DND-41 (cell line): ENCODE results near the gene PHRF1.

ENCODE experiments used
- ATAC-seq: fragments of 200-7000 bp; cut with Tn5 transposase; 3 replicates; pipeline ENCODE4 v1.9.1; 2021; ENCODE audit warnings: low read depth; ENCODE audit not compliant: insufficient read depth
- DNase-seq: peaks from one replicate; pipeline ENCODE4 v3.0.0-alpha.2; 2020
- H2AFZ ChIP-seq: 2 replicates; pipeline ENCODE4 v1.6.0; 2012; ENCODE audit warnings: low read depth, low read length
- H3K27ac ChIP-seq: 2 replicates; pipeline ENCODE4 v1.5.1; 2012; ENCODE audit warnings: low read length, inconsistent platforms
- H3K27me3 ChIP-seq: fragments of 200-600 bp; sonication (generic); 2 replicates; pipeline ENCODE4 v1.6.0; 2012; ENCODE audit warnings: low read length, mild to moderate bottlenecking, inconsistent platforms; ENCODE audit not compliant: insufficient read depth, poor library complexity
- H3K36me3 ChIP-seq: 2 replicates; pipeline ENCODE4 v1.5.1; 2012; ENCODE audit warnings: low read length, inconsistent platforms; ENCODE audit not compliant: insufficient read depth
- H3K4me1 ChIP-seq: 2 replicates; pipeline ENCODE4 v1.5.1; 2012; ENCODE audit warnings: mild to moderate bottlenecking, low read length; ENCODE audit not compliant: insufficient read depth
- H3K4me2 ChIP-seq: 2 replicates; pipeline ENCODE4 v1.6.0; 2012; ENCODE audit warnings: mild to moderate bottlenecking, moderate library complexity, low read length, inconsistent platforms; ENCODE audit not compliant: insufficient read depth
- H3K4me3 ChIP-seq, 2 experiments: fragments of 200-600 bp in 1 of 2; shearing (Covaris generic) in 1 of 2; 2 replicates each; pipeline ENCODE4 v1.5.1; 2012 to 2016; ENCODE audit warnings: inconsistent platforms in 2 of 2, low read length in 2 of 2, mild to moderate bottlenecking in 2 of 2, low read depth in 1 of 2, moderate library complexity in 1 of 2
- H3K79me2 ChIP-seq: 2 replicates; pipeline ENCODE4 v1.6.0; 2012; ENCODE audit warnings: low read length, inconsistent platforms; ENCODE audit not compliant: insufficient read depth
- H3K9ac ChIP-seq: 2 replicates; pipeline ENCODE4 v1.6.0; 2012; ENCODE audit warnings: low read depth, mild to moderate bottlenecking, inconsistent platforms, low read length, moderate library complexity
- H3K9me3 ChIP-seq: 2 replicates; pipeline ENCODE4 v1.5.1; 2012; ENCODE audit warnings: low read length, moderate library complexity, mild to moderate bottlenecking, inconsistent platforms; ENCODE audit not compliant: insufficient read depth, severe bottlenecking
- H4K20me1 ChIP-seq: 2 replicates; pipeline ENCODE4 v1.6.0; 2012; ENCODE audit warnings: low read length; ENCODE audit not compliant: insufficient read depth
- CTCF ChIP-seq: IDR thresholded peaks from 2 replicates; pipeline ENCODE4 v1.5.1; 2012; ENCODE audit warnings: borderline replicate concordance, low read length, moderate library complexity, mild to moderate bottlenecking; ENCODE audit not compliant: poor library complexity, severe bottlenecking; ENCODE audit errors: extremely low read depth
- EZH2 ChIP-seq: IDR thresholded peaks from 3 replicates; pipeline ENCODE4 v1.6.1; 2012; ENCODE audit warnings: borderline replicate concordance, low read depth, mild to moderate bottlenecking, moderate library complexity, low read length, inconsistent platforms; ENCODE audit not compliant: severe bottlenecking

Gene PHRF1

DNA sequence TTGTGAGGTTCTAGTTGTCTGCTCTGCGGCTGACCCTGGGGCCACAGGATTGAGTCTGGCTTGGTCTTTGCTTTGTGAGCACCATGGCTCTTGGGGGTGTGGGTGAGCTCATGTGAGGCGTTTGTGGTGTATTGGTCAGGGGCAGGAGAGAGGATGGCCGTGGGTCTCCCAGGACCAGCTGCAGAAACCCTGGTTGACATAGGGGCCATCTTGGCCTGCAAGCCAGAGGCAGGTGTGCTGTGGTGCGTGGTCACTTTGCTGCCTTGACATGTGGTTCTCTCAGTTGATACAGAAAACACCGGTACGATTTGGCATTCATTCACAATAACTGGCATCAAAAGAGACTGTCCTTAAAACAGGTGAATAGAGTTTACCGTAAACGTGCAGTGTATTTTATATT lies 11.3 kb downstream of the PHRF1 start:
- Histone ChIP-seq H3K27me3 (no peaks in the 10 kb centered on the region), H4K20me1 (peaks cover 61% of the 10 kb centered on the region), H3K79me2 (peaks cover 68% of the 10 kb centered on the region), H3K4me3 (no peak overlapping the region), H3K4me1 (no peaks in the 10 kb centered on the region), H3K36me3 (peaks cover 85% of the 10 kb centered on the region), H2AFZ (no peak overlapping the region), H3K4me2 (no peak overlapping the region), H3K9ac (no peak overlapping the region), H3K9me3 (no peaks in the 10 kb centered on the region), H3K27ac (no peak overlapping the region)
- ATAC-seq (no peak), DNase-seq (no peak)
- no peak for TF ChIP-seq CTCF
- no peak for TF ChIP-seq EZH2

DNA sequence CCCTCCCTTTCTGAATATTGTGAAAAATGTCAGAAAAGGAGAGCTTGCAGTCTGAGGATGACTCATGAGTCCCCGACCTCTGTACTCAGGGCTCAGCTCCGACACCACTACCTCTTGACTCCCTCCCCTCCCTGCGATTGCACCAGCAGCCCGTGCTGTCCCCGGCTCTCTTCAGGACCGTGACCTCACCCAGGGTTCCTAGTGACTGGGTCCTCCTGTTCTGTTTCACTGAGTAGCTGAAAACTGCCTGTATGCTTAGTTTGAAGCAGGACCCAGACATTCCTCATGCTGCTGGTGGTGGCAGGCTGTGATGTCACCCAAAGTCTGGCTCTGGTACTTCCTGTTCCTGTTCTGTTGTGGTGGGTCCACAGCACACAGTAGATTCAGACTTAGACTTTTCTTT lies 11.7 kb downstream of the PHRF1 start:
- Histone ChIP-seq H3K9ac (no peak overlapping the region), H3K27ac (no peak overlapping the region), H3K36me3 (peaks cover 90% of the 10 kb centered on the region), H3K4me2 (no peak overlapping the region), H3K4me3 (no peak overlapping the region), H4K20me1 (peaks cover 62% of the 10 kb centered on the region), H3K27me3 (no peaks in the 10 kb centered on the region), H3K79me2 (peaks cover 66% of the 10 kb centered on the region), H3K4me1 (no peaks in the 10 kb centered on the region), H3K9me3 (no peaks in the 10 kb centered on the region), H2AFZ (no peak overlapping the region)
- peak; percentile 63; the same call in 1 of the 3 replicates for ATAC-seq
- no peak for DNase-seq
- TF ChIP-seq EZH2: no peak
- TF ChIP-seq CTCF: no peak

- no peak for ATAC-seq
- TF ChIP-seq EZH2 (no peak), CTCF (no peak)
Measured at GRCh38 chr11:589798-590197, 13.5 kb downstream of the PHRF1 start.

DNA sequence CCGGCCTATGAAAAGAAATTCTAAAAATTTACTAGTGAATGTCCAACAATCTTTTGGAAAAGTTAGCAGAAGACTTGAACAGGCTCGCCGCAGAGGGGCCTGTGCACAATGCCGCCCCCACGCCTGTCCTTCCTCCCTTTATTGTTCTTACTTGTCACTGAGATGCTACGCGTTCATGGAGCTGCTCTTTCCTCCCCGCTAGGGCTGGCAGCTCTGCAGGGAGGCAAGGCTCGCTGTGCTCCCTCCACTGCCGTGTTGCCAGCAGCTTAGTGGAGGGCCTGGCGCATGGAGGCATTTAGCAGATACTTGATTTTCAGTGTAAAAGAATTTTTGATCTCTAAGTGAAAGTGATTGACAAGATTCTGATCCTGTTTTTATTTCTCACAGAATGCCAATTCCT lies 14.7 kb downstream of the PHRF1 start:
- TF ChIP-seq CTCF: no peak
- no peak for TF ChIP-seq EZH2
- no peaks in the 10 kb centered on the region for H3K27me3 ChIP-seq
- no peak overlapping the region for H3K4me2 ChIP-seq
- H3K9me3 ChIP-seq: no peaks in the 10 kb centered on the region
- H3K27ac ChIP-seq: no peak overlapping the region
- no peak overlapping the region for H2AFZ ChIP-seq
- H3K4me1 ChIP-seq: no peaks in the 10 kb centered on the region
- peaks cover 98% of the 10 kb centered on the region for H3K36me3 ChIP-seq
- no peak for ATAC-seq
- H4K20me1 ChIP-seq: peaks cover 59% of the 10 kb centered on the region
- no peak overlapping the region for H3K4me3 ChIP-seq
- DNase-seq: no peak
- H3K79me2 ChIP-seq: peaks cover 60% of the 10 kb centered on the region
- no peak overlapping the region for H3K9ac ChIP-seq

More at GRCh38 chr11:589798-590197, 13.5 kb downstream of the PHRF1 start:
- H3K4me3 ChIP-seq: no peak overlapping the region
- no peak overlapping the region for H2AFZ ChIP-seq
- H3K9ac ChIP-seq: no peak overlapping the region
- DNase-seq: no peak
- no peaks in the 10 kb centered on the region for H3K4me1 ChIP-seq
- no peak overlapping the region for H3K4me2 ChIP-seq
- no peaks in the 10 kb centered on the region for H3K9me3 ChIP-seq
- peaks cover 58% of the 10 kb centered on the region for H4K20me1 ChIP-seq
- no peak overlapping the region for H3K27ac ChIP-seq
- H3K27me3 ChIP-seq: no peaks in the 10 kb centered on the region
- H3K36me3 ChIP-seq: peaks cover 93% of the 10 kb centered on the region
- peaks cover 59% of the 10 kb centered on the region for H3K79me2 ChIP-seq
